Muscle layer of colon (tissue), 2 donors: ENCODE data around the gene RSPH10B.
"Not testable (repeated sequence)": the region's sequence is repeated elsewhere in the genome, so short reads cannot be mapped to it uniquely, and the experiment has no call there.

Experiments
- H3K27ac ChIP-seq: one replicate; pipeline ENCODE4 v1.7.0; 2013; ENCODE audit warnings: low read depth, mild to moderate bottlenecking, low read length, moderate library complexity
- H3K27me3 ChIP-seq, 2 donors: one replicate each; pipeline ENCODE4 v1.7.0; 2013; ENCODE audit warnings: low read length in 2 of 2, mild to moderate bottlenecking in 2 of 2; ENCODE audit not compliant: insufficient read depth in 2 of 2, control insufficient read depth in 1 of 2
- H3K36me3 ChIP-seq: one replicate; pipeline ENCODE4 v1.7.0; 2013; ENCODE audit warnings: mild to moderate bottlenecking, low read length; ENCODE audit not compliant: insufficient read depth
- H3K4me1 ChIP-seq: one replicate; pipeline ENCODE4 v1.7.0; 2013; ENCODE audit warnings: mild to moderate bottlenecking, low read length; ENCODE audit not compliant: insufficient read depth
- H3K4me3 ChIP-seq, 2 donors: one replicate each; pipeline ENCODE4 v1.7.0; 2013; ENCODE audit warnings: low read length in 2 of 2, low read depth in 1 of 2, mild to moderate bottlenecking in 1 of 2, moderate library complexity in 1 of 2
- H3K9ac ChIP-seq: one replicate; pipeline ENCODE4 v1.7.0; 2013; ENCODE audit warnings: low read length
- H3K9me3 ChIP-seq: one replicate; pipeline ENCODE4 v1.7.0; 2013; ENCODE audit warnings: mild to moderate bottlenecking, low read length
- donor health status: abdominal sarcoma.
- donor health status: Adenocarcinoma of cecum.

The RSPH10B gene

DNA sequence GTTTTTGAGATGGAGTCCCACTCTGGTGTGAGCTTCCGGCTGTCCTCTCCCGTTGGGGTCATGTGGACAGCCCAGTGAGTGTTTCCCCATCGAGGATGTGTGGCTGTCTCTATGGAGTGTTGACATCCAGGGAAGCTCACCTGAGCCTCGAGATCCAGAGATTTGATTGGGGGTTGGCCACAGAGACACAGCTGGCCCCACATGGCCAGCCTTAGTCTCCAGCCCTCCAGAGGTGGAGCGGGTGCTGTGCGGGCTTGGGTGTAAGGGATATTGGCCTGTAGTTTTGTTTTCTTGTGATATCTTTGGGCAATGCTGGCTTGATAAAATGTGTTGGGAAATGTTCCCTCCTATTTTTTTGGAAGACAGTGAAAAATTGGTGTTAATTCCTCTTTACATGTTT, 54.0 kb downstream of the RSPH10B start:
- H3K4me1 ChIP-seq, H3K27me3 ChIP-seq: not testable (repeated sequence)

DNA sequence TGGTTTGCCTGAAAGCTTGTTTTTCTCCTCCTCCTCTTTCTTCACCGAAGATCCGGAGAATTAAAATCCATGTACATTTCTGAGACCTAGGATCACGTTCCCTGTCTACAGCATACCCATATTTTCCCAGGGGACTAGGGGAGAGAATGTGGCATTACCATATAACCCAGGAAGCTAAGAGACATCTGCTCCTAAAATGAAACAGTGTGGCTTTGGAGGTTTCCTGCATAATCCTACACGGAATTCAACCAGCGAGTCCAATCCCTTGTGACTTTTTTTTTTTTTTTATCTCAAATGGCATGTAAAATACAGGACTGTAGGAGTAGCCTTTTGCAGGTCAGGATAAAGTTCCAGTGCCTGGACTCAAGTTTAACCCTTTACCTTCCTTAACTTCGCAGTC, 61.7 kb downstream of the RSPH10B start:
- not testable (repeated sequence) for H3K4me3 ChIP-seq

More for the DNA sequence above, 54.0 kb downstream of the RSPH10B start:
- not testable (repeated sequence) for H3K4me3 ChIP-seq, H3K9ac ChIP-seq, H3K36me3 ChIP-seq, H3K9me3 ChIP-seq, H3K27ac ChIP-seq

DNA sequence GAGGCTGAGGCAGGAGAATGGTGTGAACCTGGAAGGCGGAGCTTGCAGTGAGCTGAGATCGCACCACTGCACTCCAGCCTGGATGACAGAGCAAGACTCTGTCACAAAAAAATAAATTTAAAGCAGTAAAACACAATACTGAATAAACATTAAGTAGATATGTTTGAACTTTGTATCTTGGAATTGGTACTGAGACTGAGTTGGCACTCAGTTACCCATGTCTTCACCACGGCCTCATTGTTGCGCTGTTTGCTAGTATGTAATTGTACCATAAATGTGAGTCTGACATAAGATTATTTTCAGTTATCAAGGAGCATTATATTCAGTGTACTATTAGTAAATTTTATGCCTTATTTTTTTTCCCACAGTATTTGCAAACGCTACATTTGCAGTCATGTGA, 65.8 kb downstream of the RSPH10B start:
- not testable (repeated sequence) for H3K4me1 ChIP-seq, H3K4me3 ChIP-seq, H3K36me3 ChIP-seq, H3K27me3 ChIP-seq, H3K27ac ChIP-seq, H3K9ac ChIP-seq, H3K9me3 ChIP-seq

More for the DNA sequence above, 61.7 kb downstream of the RSPH10B start:
- H3K9ac ChIP-seq, H3K36me3 ChIP-seq, H3K27me3 ChIP-seq, H3K4me1 ChIP-seq, H3K9me3 ChIP-seq, H3K27ac ChIP-seq: not testable (repeated sequence)

DNA sequence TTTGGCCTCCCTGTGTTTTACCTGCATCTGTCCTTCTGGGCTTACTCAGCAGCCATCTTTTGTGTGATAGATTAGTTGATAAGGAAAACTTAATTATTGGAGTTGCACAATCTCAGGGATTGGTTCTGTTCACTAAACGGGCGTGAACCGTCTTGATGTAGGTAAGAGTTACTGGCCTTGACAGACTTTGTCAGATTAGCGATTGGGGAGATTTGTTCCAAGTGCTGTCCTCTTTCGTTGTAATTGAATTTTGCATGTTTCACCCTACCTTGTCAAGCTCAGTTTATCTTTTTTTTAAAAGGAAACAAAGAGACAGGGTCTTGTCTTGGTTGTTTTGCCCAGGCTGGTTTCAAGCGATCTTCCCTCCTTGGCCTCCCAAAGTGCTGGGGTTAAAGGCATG, 67.5 kb downstream of the RSPH10B start:
- H3K4me1 ChIP-seq, H3K4me3 ChIP-seq, H3K36me3 ChIP-seq, H3K9me3 ChIP-seq, H3K9ac ChIP-seq, H3K27ac ChIP-seq, H3K27me3 ChIP-seq: not testable (repeated sequence)

DNA sequence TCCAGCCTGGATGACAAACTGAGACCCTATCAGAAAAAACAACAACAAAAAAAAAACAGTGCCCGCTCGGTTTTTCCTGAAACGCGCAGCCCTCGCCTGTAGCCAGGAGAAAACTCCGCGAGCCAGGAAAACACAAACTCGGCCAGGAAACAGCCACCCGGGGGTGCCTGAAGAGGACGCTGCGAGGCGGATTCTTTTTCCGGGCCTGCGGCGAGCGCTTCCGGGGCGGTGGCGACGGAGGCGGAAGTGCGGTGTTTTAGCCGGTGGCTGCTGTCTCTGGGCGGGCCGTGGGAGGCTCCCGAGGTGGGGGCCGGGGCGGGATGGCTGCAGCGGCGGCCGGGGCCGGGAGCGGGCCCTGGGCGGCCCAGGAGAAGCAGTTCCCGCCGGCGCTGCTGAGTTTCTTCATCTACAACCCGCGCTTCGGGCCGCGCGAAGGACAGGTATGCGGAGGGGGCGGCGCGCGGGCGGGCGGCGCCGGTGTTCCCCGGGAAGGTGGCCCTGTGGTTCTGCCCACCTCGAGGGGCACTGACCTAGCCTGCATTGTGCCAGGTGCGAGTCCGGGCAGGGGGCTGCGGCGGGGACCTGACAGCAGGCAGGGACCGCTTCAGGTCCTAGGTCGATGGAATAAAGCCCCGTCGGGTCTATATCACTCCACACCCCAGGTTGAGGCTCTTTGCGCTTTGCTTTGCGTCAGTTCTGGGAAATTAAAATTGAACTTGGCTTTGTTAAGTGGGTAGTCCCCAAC, 71.8 kb downstream of the RSPH10B start, which contains the start of gene CCZ1:
Gene CCZ1, plus strand, starts transcription at position 254 of the 745 bp plus-strand sequence. Its CDS starts 67 bp downstream, at position 321.
- H3K4me3 ChIP-seq, H3K9ac ChIP-seq, H3K27ac ChIP-seq, H3K4me1 ChIP-seq, H3K36me3 ChIP-seq, H3K9me3 ChIP-seq, H3K27me3 ChIP-seq: not testable (repeated sequence)

DNA sequence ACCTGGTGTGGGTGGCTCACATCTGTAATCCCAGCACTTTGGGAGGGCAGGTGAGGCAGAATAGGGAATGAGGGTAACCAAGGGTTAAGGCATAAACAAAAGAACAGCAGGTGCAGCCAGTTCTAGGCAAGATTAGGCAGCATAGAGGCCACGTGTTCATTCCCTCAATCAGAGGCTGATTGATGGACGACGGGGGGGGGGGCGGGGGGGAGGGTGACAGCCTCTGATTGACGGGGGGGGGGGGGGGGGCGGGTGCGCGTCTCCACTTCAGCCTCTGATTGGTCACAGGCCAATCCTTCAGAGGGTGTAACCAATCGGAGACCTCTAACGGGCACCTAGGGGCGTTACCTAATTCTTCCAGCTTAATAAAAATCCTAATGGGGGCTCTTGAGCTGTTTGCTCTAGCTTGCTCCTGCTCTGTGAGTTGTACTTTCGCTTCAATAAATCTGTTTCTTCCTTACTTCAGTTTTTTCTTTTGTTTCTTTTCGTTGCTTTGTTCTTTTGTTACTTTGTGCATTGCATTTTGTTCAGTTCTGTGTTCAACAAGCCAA, 73.0 kb downstream of the RSPH10B start:
- not testable (repeated sequence) for H3K27ac ChIP-seq, H3K4me1 ChIP-seq, H3K9ac ChIP-seq, H3K27me3 ChIP-seq, H3K36me3 ChIP-seq, H3K4me3 ChIP-seq, H3K9me3 ChIP-seq

DNA sequence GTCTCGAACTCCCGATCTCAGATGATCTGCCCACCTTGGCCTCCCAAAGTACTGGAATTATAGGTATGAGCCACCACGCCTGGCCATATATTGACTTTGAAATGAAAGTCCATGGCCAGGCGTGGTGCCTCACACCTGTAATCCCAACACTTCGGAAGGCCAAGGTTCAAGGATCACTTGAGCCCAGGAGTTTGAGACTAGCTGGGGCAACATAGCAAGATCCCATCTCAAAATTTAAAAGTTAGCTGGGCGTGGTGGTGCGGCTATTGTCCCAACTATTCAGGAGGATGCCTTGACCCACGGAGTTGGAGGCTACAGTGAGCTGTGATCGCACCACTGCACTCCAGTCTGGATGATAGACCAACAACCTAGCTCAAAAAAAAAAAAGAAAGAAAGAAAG, 78.0 kb downstream of the RSPH10B start:
- Histone ChIP-seq H3K9ac (no peak overlapping the region), H3K36me3 (no peaks in the 10 kb centered on the region), H3K27ac (no peak overlapping the region), H3K4me3 (no peak overlapping the region), H3K27me3 (no peaks in the 10 kb centered on the region), H3K9me3 (no peaks in the 10 kb centered on the region), H3K4me1 (no peaks in the 10 kb centered on the region)

DNA sequence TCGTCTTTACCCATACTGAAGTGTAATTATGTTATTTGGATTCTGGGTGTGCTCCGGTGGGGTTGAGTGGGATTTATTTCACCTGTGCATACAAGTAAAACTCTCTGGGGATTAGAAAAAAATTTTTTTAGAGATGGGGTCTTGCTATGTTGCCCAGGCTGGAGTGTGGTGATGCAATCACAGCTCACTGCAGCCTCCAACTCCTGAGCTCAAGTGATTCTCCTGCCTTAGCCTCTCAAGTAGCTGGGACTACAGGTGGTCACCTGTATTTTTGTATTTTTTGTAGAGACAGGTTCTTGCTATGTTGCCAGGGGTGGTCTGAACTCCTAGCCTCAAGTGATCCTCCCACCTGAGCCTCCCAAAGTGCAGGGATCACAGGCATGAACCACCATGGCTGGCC, 80.2 kb downstream of the RSPH10B start:
- H3K36me3 ChIP-seq, H3K9me3 ChIP-seq, H3K27me3 ChIP-seq, H3K4me1 ChIP-seq, H3K27ac ChIP-seq, H3K4me3 ChIP-seq, H3K9ac ChIP-seq: not testable (repeated sequence)

DNA sequence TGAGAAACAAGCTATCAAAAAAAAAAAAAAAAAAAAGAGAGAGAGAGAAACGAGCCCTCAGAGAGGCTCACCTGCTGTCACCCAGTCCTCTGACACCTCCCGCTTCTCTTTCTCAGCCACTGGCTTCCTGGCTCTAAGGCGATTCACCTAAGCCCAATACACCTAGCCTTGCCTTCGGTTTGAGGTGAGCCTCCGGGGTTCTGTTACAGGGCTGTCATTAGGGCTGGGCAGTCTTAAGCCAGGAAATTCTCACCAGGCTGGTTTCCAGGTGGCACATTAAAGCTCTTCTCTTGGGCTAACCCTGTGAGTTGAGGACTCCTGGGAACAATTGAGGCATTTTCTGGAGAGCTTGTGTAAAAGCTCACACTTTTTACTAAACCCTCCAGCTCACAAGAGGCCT, 82.5 kb downstream of the RSPH10B start:
- H3K9me3 ChIP-seq, H3K4me3 ChIP-seq, H3K27ac ChIP-seq, H3K36me3 ChIP-seq, H3K27me3 ChIP-seq, H3K9ac ChIP-seq, H3K4me1 ChIP-seq: not testable (repeated sequence)

DNA sequence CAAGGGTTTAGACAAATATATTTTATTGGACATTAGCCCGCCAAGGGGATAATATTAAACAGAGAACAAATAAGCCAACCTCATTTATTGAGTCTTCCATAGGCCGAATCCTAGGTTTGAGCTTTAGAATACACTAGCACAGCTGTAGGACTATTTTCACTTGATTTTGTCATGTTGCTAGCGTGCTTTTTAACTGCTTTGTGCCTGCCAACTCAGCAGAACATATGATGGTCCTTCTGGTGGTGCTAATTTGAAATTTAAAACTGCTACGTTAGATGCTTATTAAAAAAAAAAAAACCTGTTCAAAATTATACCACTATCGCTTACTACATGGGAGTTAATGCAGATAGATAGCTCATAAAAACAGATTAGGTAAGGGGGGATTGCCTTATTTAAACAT, 86.1 kb downstream of the RSPH10B start:
- not testable (repeated sequence) for H3K9ac ChIP-seq, H3K9me3 ChIP-seq

DNA sequence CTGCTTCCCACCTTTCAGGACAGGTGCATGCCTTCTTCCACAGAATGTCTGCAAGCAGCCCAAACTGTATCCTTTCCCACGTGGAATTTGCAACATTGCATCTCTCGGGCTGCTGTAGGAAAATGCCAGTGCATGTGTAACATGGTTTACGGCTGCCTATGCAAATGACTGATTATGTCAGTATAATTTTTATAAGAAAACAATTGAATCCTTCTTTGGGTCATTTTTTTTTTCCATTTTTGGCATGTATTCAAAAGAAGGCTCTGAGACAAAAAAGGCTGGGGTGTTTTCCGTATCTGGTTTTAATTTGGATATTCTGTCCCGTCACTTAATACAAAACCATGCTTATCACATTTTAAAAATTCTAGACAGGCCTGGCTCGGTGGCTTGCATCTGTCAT, 90.4 kb downstream of the RSPH10B start:
- H3K27ac ChIP-seq, H3K4me1 ChIP-seq, H3K9ac ChIP-seq, H3K9me3 ChIP-seq, H3K4me3 ChIP-seq, H3K36me3 ChIP-seq, H3K27me3 ChIP-seq: not testable (repeated sequence)

More for the DNA sequence above, 86.1 kb downstream of the RSPH10B start:
- H3K4me3 ChIP-seq, H3K27ac ChIP-seq, H3K4me1 ChIP-seq, H3K27me3 ChIP-seq, H3K36me3 ChIP-seq: not testable (repeated sequence)

DNA sequence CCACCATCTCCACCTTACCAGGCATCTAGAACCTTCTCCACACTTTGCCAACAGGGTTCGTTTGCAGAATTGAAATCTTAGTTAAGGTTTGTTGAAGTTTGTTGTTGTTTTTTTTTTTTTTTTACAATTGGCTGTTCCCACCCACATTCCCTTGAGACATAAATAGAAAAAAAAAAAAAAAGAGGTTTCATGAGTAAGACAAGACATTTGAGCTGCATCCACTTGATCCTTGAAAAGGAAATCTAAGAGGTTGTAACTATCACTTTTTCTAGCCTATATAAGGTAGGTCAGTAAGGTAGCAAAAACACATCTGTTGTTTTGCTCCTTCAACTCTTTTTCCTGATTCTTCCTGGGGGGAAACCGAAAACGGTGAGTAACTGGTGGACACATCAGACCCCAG, 90.9 kb downstream of the RSPH10B start:
- H3K9me3 ChIP-seq, H3K9ac ChIP-seq, H3K27ac ChIP-seq, H3K36me3 ChIP-seq, H3K4me1 ChIP-seq, H3K4me3 ChIP-seq, H3K27me3 ChIP-seq: not testable (repeated sequence)
